NCI-H2081 treated with DMSO at 0.1 percent for 48 hours (cell line): ENCODE measurements around the gene A2ML1.
"Not testable (repeated sequence)": the region's sequence is repeated elsewhere in the genome, so short reads cannot be mapped to it uniquely, and the experiment has no call there.

Source experiments
- DNase-seq: peaks from one replicate; lab custom pipeline; 2025; lab: John Stamatoyannopoulos, UW

Gene A2ML1

GRCh38 chr12:8822298-8822697 lies at the start of gene A2ML1:
Gene A2ML1, plus strand, starts transcription at chr12:8822621. Its CDS starts 31 bp downstream, at chr12:8822652.
- DNase-seq, result no peak

GRCh38 chr12:8773461-8773860 lies 49.0 kb upstream of the A2ML1 start:
- DNase-seq, result no peak

- DNase-seq, result no peak
Observed at GRCh38 chr12:8779281-8779680, 43.1 kb upstream of the A2ML1 start.

- DNase-seq, result no peak
Observed at GRCh38 chr12:8779862-8780261, 42.6 kb upstream of the A2ML1 start.

- DNase-seq, result no peak
Observed at GRCh38 chr12:8780389-8780788, 42.0 kb upstream of the A2ML1 start.

- no peak for DNase-seq
Observed at GRCh38 chr12:8781381-8782127, 40.9 kb upstream of the A2ML1 start.

GRCh38 chr12:8784290-8784888 lies 38.0 kb upstream of the A2ML1 start:
- no peak for DNase-seq

GRCh38 chr12:8785499-8785898 lies 36.9 kb upstream of the A2ML1 start:
- no peak for DNase-seq

GRCh38 chr12:8787206-8787605 lies 35.2 kb upstream of the A2ML1 start:
- not testable (repeated sequence) for DNase-seq

- not testable (repeated sequence) for DNase-seq
Observed at GRCh38 chr12:8788706-8789105, 33.7 kb upstream of the A2ML1 start.

GRCh38 chr12:8789341-8790013 lies 32.9 kb upstream of the A2ML1 start:
- not testable (repeated sequence) for DNase-seq

GRCh38 chr12:8793226-8793625 lies 29.2 kb upstream of the A2ML1 start:
- DNase-seq, result not testable (repeated sequence)

- DNase-seq, result not testable (repeated sequence)
Observed at GRCh38 chr12:8794611-8795010, 27.8 kb upstream of the A2ML1 start.

- no peak for DNase-seq
Observed at GRCh38 chr12:8796831-8797626, 25.4 kb upstream of the A2ML1 start.

- not testable (repeated sequence) for DNase-seq
Observed at GRCh38 chr12:8801213-8801612, 21.2 kb upstream of the A2ML1 start.

GRCh38 chr12:8804833-8805232 lies 17.6 kb upstream of the A2ML1 start:
- not testable (repeated sequence) for DNase-seq

GRCh38 chr12:8805487-8805886 lies 16.9 kb upstream of the A2ML1 start:
- not testable (repeated sequence) for DNase-seq

- DNase-seq, result not testable (repeated sequence)
Observed at GRCh38 chr12:8807084-8807483, 15.3 kb upstream of the A2ML1 start.

GRCh38 chr12:8810112-8810511 lies 12.3 kb upstream of the A2ML1 start:
- not testable (repeated sequence) for DNase-seq

GRCh38 chr12:8813572-8814357 lies 8.7 kb upstream of the A2ML1 start:
- DNase-seq, result no peak

GRCh38 chr12:8816448-8817050 lies 5.9 kb upstream of the A2ML1 start:
- DNase-seq, result no peak
